ENCODE data around the gene COL18A1. TPM values are rescaled to one million over a fixed set of nuclear protein-coding genes. Genes with fewer than 3 reads are reported as not detected.

COL18A1 gene
- total and polyA plus RNA-seq, 10 donors, result 35.0 to 208 (median 86.4) TPM

DNA sequence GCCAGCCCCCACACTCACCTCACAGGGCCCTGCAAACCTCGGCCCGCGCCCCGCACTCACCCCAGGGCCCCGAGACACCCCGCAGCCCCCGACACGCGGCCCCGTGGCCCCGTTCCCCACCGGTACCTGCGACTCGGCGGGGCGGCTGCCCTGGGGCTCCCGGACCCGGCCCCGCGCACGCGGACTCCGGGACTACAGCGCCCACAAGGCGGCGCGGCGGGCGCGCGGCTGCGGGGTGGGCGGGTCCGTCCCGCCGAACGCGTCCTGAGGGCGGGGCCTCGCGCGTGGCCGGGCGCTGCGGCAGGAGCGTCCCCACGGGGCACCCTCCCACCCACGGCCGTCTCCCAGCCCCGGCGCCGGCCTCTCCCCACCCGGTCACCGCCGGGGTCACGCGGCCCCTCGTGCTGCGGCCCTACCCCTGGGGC, 137.3 kb downstream of the COL18A1 start, which contains the start of gene SLC19A1:
TSS of gene SLC19A1 (minus strand) at position 199 of the 425 bp plus-strand sequence. CDS start 4,481 bp downstream, outside the sequence.
- peak within 1 kb of the TSS; percentile 50 to 91 (median 75) for H3K4me3 ChIP-seq
- peak; percentile 56 to 67 (median 60) for TF ChIP-seq POLR2AphosphoS5 (IDR thresholded peaks at IDR 0.05)
- TF ChIP-seq, protein P1, sequence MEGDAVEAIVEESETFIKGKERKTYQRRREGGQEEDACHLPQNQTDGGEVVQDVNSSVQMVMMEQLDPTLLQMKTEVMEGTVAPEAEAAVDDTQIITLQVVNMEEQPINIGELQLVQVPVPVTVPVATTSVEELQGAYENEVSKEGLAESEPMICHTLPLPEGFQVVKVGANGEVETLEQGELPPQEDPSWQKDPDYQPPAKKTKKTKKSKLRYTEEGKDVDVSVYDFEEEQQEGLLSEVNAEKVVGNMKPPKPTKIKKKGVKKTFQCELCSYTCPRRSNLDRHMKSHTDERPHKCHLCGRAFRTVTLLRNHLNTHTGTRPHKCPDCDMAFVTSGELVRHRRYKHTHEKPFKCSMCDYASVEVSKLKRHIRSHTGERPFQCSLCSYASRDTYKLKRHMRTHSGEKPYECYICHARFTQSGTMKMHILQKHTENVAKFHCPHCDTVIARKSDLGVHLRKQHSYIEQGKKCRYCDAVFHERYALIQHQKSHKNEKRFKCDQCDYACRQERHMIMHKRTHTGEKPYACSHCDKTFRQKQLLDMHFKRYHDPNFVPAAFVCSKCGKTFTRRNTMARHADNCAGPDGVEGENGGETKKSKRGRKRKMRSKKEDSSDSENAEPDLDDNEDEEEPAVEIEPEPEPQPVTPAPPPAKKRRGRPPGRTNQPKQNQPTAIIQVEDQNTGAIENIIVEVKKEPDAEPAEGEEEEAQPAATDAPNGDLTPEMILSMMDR (IDR thresholded peaks at IDR 0.05 in 8 of 11, conservative IDR thresholded peaks at IDR 0.05 in 3 of 11), result peak in 6 of 11 experiments; percentile 16 to 71 (median 65)
- peak in 1 of 3 donors; percentile 41 for TF ChIP-seq POLR2A (IDR thresholded peaks at IDR 0.05)
- H3K4me1 ChIP-seq, result peaks cover 5 to 53% (median 30%) of the 10 kb centered on the region in 6 donors
- intact Hi-C loops (cut with DNase I; ENCODE audit: low total_unique reads), result no loop called here
- H3K27ac ChIP-seq, result peak within 1 kb of the TSS; percentile 27 to 93 (median 80)
- peaks cover 0 to 26% (median 0%) of the 10 kb centered on the region in 6 donors for H3K36me3 ChIP-seq
- H3K9me3 ChIP-seq, result no peaks in the 10 kb centered on the region
- no peaks in the 10 kb centered on the region for H3K27me3 ChIP-seq (replicated peaks in 1 of 7)
- 0 to 1% (median 0%) methylated on average over 4 to 59 of the region's 59 CpGs for WGBS, 5 donors
- peak; percentile 96 for DNase-seq

DNA sequence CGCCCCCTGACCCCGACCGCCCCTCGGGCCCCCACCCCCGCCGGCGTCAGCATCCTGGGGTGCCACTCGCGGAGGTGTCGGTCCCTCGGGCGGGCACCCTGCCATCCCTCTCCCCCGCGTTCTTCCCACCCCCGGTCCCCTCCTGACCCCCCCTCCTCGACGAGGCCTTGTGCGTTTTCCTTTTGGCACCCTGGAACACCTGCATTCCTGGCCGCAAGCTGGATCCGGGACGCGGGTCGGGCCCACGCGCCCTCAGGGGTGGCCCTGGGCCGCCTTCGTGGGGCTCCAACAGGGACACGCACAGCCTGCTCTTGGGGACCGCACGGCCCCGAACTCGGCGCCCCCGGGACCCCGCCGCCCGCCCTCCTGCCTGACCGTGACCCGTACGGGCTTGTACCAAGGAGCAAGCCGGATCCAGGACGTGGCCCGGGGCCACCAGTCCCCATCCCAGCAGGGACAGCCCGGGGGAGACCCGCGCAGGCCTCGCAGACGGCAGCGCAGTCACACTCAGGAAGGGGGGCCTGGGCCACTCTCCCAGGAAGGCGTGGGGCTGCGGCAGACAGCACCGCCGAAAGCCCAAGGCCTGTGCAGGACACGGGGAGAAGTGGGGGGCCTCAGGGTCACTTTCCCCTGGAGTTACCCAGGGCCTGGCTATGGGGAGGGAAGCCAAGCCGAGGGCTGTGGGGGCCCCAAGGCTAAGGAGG, 137.9 kb downstream of the COL18A1 start:
- peak overlapping the region; percentile 27 to 93 (median 80) for H3K27ac ChIP-seq
- WGBS, 5 donors, result 2 to 11% (median 7%) methylated on average over 13 to 55 of the region's 55 CpGs
- TF ChIP-seq POLR2A (IDR thresholded peaks at IDR 0.05) (no peak), POLR2AphosphoS5 (IDR thresholded peaks at IDR 0.05) (no peak)
- TF ChIP-seq, protein P1 (IDR thresholded peaks at IDR 0.05 in 8 of 11, conservative IDR thresholded peaks at IDR 0.05 in 3 of 11), result no peak
- H3K9me3 ChIP-seq, result no peaks in the 10 kb centered on the region
- H3K27me3 ChIP-seq (replicated peaks in 1 of 7), result no peaks in the 10 kb centered on the region
- peak; percentile 91 for DNase-seq
- H3K4me1 ChIP-seq, result peaks cover 5 to 53% (median 30%) of the 10 kb centered on the region in 6 donors
- peaks cover 0 to 21% (median 0%) of the 10 kb centered on the region in 6 donors for H3K36me3 ChIP-seq
- peak overlapping the region; percentile 50 to 91 (median 75) for H3K4me3 ChIP-seq
- intact Hi-C loops (cut with DNase I; ENCODE audit: low total_unique reads), result no loop called here

- Histone ChIP-seq H3K36me3 (peaks cover 0 to 15% (median 0%) of the 10 kb centered on the region in 6 donors), H3K27ac (peak overlapping the region in 6 of 8 donors; percentile 47 to 93 (median 88)), H3K4me3 (peak overlapping the region in 5 of 8 donors; percentile 60 to 91 (median 88)), H3K9me3 (no peaks in the 10 kb centered on the region), H3K27me3 (replicated peaks in 1 of 7) (no peaks in the 10 kb centered on the region), H3K4me1 (peaks cover 5 to 50% (median 30%) of the 10 kb centered on the region in 6 donors)
- DNase-seq, result no peak
- intact Hi-C loops (cut with DNase I; ENCODE audit: low total_unique reads), result no loop called here
- TF ChIP-seq POLR2A (IDR thresholded peaks at IDR 0.05) (no peak), POLR2AphosphoS5 (IDR thresholded peaks at IDR 0.05) (no peak)
- TF ChIP-seq, protein P1 (IDR thresholded peaks at IDR 0.05 in 8 of 11, conservative IDR thresholded peaks at IDR 0.05 in 3 of 11), result no peak
- 52 to 82% (median 63%) methylated on average over 11 of the region's 11 CpGs for WGBS, 5 donors
Measured at GRCh38 chr21:45543371-45543709, 138.4 kb downstream of the COL18A1 start.

Data from spleen (tissue), 11 donors.